Tibial nerve (tissue), 4 donors: ENCODE data around the gene MAP4. TPM values are rescaled to one million over a fixed set of nuclear protein-coding genes. Genes with fewer than 3 reads are reported as not detected.

ENCODE experiments used
- DNase-seq, 2 donors: peaks; one replicate each; pipeline ENCODE4 v3.0.0-alpha.2; 2019; ENCODE audit warnings: low spot score in 2 of 2
- H3K27ac ChIP-seq, 4 donors: fragments of 200-600 bp; sonication (generic) in 3 of 4; one replicate each; pipeline ENCODE4 v1.5.1; 2017 to 2019; ENCODE audit warnings: mild to moderate bottlenecking in 1 of 4
- H3K27me3 ChIP-seq, 2 donors: fragments of 200-600 bp; sonication (generic) in 1 of 2; one replicate each; pipeline versions ENCODE4 v1.5.1 to v1.6.0; 2017 to 2019
- H3K36me3 ChIP-seq, 3 donors: fragments of 200-600 bp; sonication (generic); one replicate each; pipeline ENCODE4 v1.5.1; 2018 to 2019
- H3K4me1 ChIP-seq, 4 donors: fragments of 200-600 bp; sonication (generic) in 3 of 4; one replicate each; pipeline ENCODE4 v1.5.1; 2017 to 2019
- H3K4me3 ChIP-seq, 4 donors: fragments of 200-600 bp; sonication (generic) in 3 of 4; one replicate each; pipeline ENCODE4 v1.5.1; 2017 to 2019; ENCODE audit warnings: mild to moderate bottlenecking in 1 of 4, moderate library complexity in 1 of 4
- H3K9me3 ChIP-seq, 4 donors: fragments of 200-600 bp; sonication (generic) in 3 of 4; one replicate each; pipeline ENCODE4 v1.5.1; 2017 to 2019
- EP300 ChIP-seq, 2 donors: sonication (generic); formaldehyde crosslinking; IDR thresholded peaks; one replicate each; pipeline ENCODE4 v1.6.1; 2017; ENCODE audit warnings: antibody characterized with exemption in 2 of 2, mild to moderate bottlenecking in 1 of 2
- POLR2A ChIP-seq, 2 donors: fragments of 450-650 bp; IDR thresholded peaks; one replicate each; pipeline ENCODE4 v1.6.1; 2017; ENCODE audit warnings: antibody characterized with exemption in 2 of 2, mild to moderate bottlenecking in 2 of 2, moderate library complexity in 2 of 2
- WGBS, 2 donors: methylation state at CpG; one replicate each; pipeline ENCODE4 v1.1.5; 2018; 5-methylcytosine and 5-hydroxymethylcytosine counted together
- total RNA-seq, 4 donors: library from RNA; depleted of rRNA; stranded (reverse); fragments of >200 nt; gene quantifications; one replicate each; pipeline ENCODE4 v1.1.0, GENCODE V29; 2016
- TF ChIP-seq, protein P1 (sequence below), 5 experiments: fragments of 200-600 bp in 3 of 5; fragments of 450-650 bp in 2 of 5; sonication (generic) in 3 of 5; IDR thresholded peaks; one replicate each; pipeline ENCODE4 v1.5.1; 2016 to 2019; ENCODE audit warnings: antibody characterized with exemption in 5 of 5, mild to moderate bottlenecking in 3 of 5, moderate library complexity in 2 of 5

Gene MAP4
- total RNA-seq, 4 donors from 2014 or later: 201 to 239 (median 231) TPM

- peaks cover 0 to 18% (median 2%) of the 10 kb centered on the region in 4 donors for H3K4me1 ChIP-seq
- H3K4me3 ChIP-seq: no peak overlapping the region
- no peak overlapping the region for H3K27ac ChIP-seq
- H3K36me3 ChIP-seq: peaks cover 3 to 70% (median 20%) of the 10 kb centered on the region in 3 donors
- DNase-seq: no peak
- TF ChIP-seq POLR2A (IDR thresholded peaks at IDR 0.05) (no peak), EP300 (IDR thresholded peaks at IDR 0.05) (no peak)
- TF ChIP-seq, protein P1, sequence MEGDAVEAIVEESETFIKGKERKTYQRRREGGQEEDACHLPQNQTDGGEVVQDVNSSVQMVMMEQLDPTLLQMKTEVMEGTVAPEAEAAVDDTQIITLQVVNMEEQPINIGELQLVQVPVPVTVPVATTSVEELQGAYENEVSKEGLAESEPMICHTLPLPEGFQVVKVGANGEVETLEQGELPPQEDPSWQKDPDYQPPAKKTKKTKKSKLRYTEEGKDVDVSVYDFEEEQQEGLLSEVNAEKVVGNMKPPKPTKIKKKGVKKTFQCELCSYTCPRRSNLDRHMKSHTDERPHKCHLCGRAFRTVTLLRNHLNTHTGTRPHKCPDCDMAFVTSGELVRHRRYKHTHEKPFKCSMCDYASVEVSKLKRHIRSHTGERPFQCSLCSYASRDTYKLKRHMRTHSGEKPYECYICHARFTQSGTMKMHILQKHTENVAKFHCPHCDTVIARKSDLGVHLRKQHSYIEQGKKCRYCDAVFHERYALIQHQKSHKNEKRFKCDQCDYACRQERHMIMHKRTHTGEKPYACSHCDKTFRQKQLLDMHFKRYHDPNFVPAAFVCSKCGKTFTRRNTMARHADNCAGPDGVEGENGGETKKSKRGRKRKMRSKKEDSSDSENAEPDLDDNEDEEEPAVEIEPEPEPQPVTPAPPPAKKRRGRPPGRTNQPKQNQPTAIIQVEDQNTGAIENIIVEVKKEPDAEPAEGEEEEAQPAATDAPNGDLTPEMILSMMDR (IDR thresholded peaks at IDR 0.05): no peak
- 65 to 69% methylated on average over 1 of the region's 1 CpG for WGBS, 2 donors
- H3K27me3 ChIP-seq: no peaks in the 10 kb centered on the region
- H3K9me3 ChIP-seq: no peaks in the 10 kb centered on the region
These were observed 141.3 kb downstream of the MAP4 start for GRCh38 chr3:47874913-47875312.

GRCh38 chr3:47874438-47874837, 141.8 kb downstream of the MAP4 start:
- 93 to 100% methylated on average over 2 of the region's 2 CpGs for WGBS, 2 donors
- no peak overlapping the region for H3K27ac ChIP-seq
- H3K9me3 ChIP-seq: no peaks in the 10 kb centered on the region
- no peak overlapping the region for H3K4me3 ChIP-seq
- TF ChIP-seq, protein P1 (IDR thresholded peaks at IDR 0.05): no peak
- TF ChIP-seq EP300 (IDR thresholded peaks at IDR 0.05): no peak
- TF ChIP-seq POLR2A (IDR thresholded peaks at IDR 0.05): no peak
- peaks cover 0 to 18% (median under 1%) of the 10 kb centered on the region in 4 donors for H3K4me1 ChIP-seq
- DNase-seq: no peak
- no peaks in the 10 kb centered on the region for H3K27me3 ChIP-seq
- H3K36me3 ChIP-seq: peaks cover 3 to 74% (median 25%) of the 10 kb centered on the region in 3 donors

DNA sequence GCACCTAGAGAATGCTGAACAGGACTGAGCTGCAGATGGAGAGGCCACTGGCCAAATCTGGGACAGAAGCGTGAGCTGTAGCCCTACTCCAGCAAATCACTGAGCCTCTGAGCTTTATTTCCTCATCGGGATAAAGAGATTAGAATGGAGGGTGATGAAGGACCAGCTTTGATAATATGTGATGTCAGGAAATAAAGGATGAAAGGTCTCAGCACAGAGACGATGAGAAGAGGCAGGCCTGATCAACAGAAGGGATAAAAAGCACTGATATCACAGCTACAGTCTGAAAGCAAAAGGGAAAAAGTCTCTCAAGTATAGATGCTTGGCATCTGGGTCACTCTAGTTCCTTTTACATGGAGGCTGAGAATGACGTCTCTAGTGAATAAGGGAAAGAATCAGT, 143.3 kb downstream of the MAP4 start:
- no peaks in the 10 kb centered on the region for H3K9me3 ChIP-seq
- DNase-seq: no peak
- H3K36me3 ChIP-seq: peaks cover 3 to 90% (median 30%) of the 10 kb centered on the region in 3 donors
- no peak overlapping the region for H3K4me3 ChIP-seq
- TF ChIP-seq POLR2A (IDR thresholded peaks at IDR 0.05): no peak
- TF ChIP-seq, protein P1 (IDR thresholded peaks at IDR 0.05): no peak
- no peak for TF ChIP-seq EP300 (IDR thresholded peaks at IDR 0.05)
- 76 to 78% methylated on average over 4 of the region's 4 CpGs for WGBS, 2 donors
- peaks cover 0 to 5% (median 0%) of the 10 kb centered on the region in 4 donors for H3K4me1 ChIP-seq
- H3K27me3 ChIP-seq: no peaks in the 10 kb centered on the region
- H3K27ac ChIP-seq: no peak overlapping the region

DNA sequence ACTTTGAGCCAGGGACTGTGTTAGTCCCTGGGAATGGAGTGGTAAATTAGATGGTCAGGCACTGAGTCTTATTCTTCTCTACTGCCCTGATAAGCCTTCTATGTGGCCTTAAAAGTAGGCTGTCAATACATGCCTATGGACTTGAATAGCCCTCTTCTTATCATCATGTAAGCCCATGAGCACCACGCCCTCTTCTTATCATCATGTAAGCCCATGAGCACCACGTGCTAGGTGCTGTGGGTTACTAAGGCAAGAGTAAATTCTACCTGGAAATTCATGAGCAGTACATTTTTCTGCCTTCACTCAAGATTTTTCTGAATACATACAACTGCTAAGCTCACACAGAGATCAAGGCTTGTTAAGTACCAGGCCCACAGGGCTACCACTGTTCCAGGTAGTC, 144.8 kb downstream of the MAP4 start:
- peaks cover 3 to 97% (median 30%) of the 10 kb centered on the region in 3 donors for H3K36me3 ChIP-seq
- H3K4me3 ChIP-seq: no peak overlapping the region
- 95 to 97% methylated on average over 2 of the region's 2 CpGs for WGBS, 2 donors
- no peaks in the 10 kb centered on the region for H3K27me3 ChIP-seq
- TF ChIP-seq, protein P1 (IDR thresholded peaks at IDR 0.05): no peak
- TF ChIP-seq POLR2A (IDR thresholded peaks at IDR 0.05) (no peak), EP300 (IDR thresholded peaks at IDR 0.05) (no peak)
- no peaks in the 10 kb centered on the region for H3K9me3 ChIP-seq
- no peak for DNase-seq
- H3K4me1 ChIP-seq: no peaks in the 10 kb centered on the region
- no peak overlapping the region for H3K27ac ChIP-seq

DNA sequence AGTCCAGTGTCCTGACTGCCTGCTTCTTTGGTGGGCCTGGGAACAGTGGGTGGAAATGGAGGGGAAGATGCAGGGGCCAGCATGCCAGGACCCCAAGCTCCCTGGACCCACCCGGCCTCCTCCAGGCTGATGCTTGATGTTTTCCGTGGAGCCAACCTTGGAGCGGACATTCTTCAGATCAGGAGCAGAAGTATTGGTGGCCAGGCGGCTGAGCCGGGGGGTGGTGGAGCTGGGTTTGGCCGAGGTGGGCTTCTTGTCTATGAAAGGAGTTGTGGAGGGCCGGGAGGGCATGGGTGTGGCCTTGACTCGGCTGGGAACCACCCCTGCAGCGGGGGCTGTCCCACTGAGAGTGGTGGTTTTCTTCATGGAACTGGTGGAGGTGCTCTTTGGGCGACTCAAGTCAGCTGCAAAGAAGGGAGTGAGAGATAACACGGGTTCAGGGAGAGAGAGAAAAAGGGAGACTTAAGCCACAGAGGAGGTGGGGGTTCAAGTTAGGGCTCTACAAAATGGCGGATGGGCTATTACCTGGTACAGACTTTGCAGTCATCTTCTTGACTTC, 145.4 kb downstream of the MAP4 start:
- WGBS, 2 donors: 89% methylated on average over 12 of the region's 12 CpGs

More for the DNA sequence above, 145.4 kb downstream of the MAP4 start:
- DNase-seq: no peak
- no peak for TF ChIP-seq EP300 (IDR thresholded peaks at IDR 0.05)
- TF ChIP-seq, protein P1 (IDR thresholded peaks at IDR 0.05): no peak
- TF ChIP-seq POLR2A (IDR thresholded peaks at IDR 0.05): no peak
- Histone ChIP-seq H3K4me1 (no peaks in the 10 kb centered on the region), H3K27ac (no peak overlapping the region), H3K27me3 (no peaks in the 10 kb centered on the region), H3K36me3 (peaks cover 3 to 99% (median 30%) of the 10 kb centered on the region in 3 donors), H3K9me3 (no peaks in the 10 kb centered on the region), H3K4me3 (no peak overlapping the region)
